K562 (cell line): Measurements from ENCODE around the gene PCDH19. TPM values are rescaled to one million over a fixed set of nuclear protein-coding genes. Genes with fewer than 3 reads are reported as not detected.

Experiments
- ATAC-seq: fragments of 200-7000 bp; cut with Tn5 transposase; 3 replicates; pipeline ENCODE4 v1.9.1; 2020; ENCODE audit warnings: moderate library complexity
- BruUV-seq: library from RNA; stranded (reverse); fragments of 400-500 nt; replicated peaks from 2 replicates; lab custom pipeline; 2021; lab: Mats Ljungman, UMichigan
- CTCF ChIA-PET: fragments of 300-600 bp; formaldehyde crosslinking; extraction: SDS; loops from one replicate; lab custom pipeline; 2021; ENCODE audit warnings: low intra/inter-chr PET ratio; lab: Yijun Ruan, JAX
- POLR2A ChIA-PET: fragments of 300-600, 350-650 bp; sonication (Branson Sonifier 250); formaldehyde crosslinking; extraction: SDS; loops from one replicate; lab custom pipeline; 2021; ENCODE audit warnings: antibody characterized with exemption, inconsistent platforms; lab: Yijun Ruan, JAX
- DNase-seq, 4 experiments: peaks; one replicate each; pipeline versions ENCODE4 v3.0.0 to v3.0.0-alpha.2; 2011 to 2018; ENCODE audit warnings: low spot score in 3 of 4, mixed read lengths in 3 of 4; ENCODE audit errors: extremely low read depth in 1 of 4
- FAIRE-seq: peaks from 2 replicates; lab custom pipeline; 2011; peaks lifted over from hg19 to GRCh38; lab: Jason Lieb, UNC
- H2AFZ ChIP-seq: 2 replicates; pipeline ENCODE4 v1.6.0; 2011; ENCODE audit warnings: low read depth, low read length, control low read depth, inconsistent platforms
- H3K27ac ChIP-seq: fragments of 200-600 bp; 3 replicates; pipeline ENCODE4 v1.8.0; 2011; ENCODE audit warnings: low read depth, mild to moderate bottlenecking, control low read depth, inconsistent platforms, low read length, moderate library complexity, mixed read lengths; ENCODE audit errors: extremely low read depth
- H3K27me3 ChIP-seq, 2 experiments: fragments of 300-600 bp in 1 of 2; 2 replicates in 1 of 2; 3 replicates in 1 of 2; pipeline versions ENCODE4 v1.6.0 to v1.8.0; 2011; ENCODE audit warnings: inconsistent platforms in 2 of 2, low read length in 2 of 2, mild to moderate bottlenecking in 1 of 2, mixed read lengths in 1 of 2, moderate library complexity in 1 of 2; ENCODE audit not compliant: control insufficient read depth in 2 of 2, insufficient read depth in 2 of 2
- H3K36me3 ChIP-seq: fragments of 300-600 bp; 3 replicates; pipeline ENCODE4 v1.8.0; 2011; ENCODE audit warnings: mild to moderate bottlenecking, low read length, inconsistent platforms; ENCODE audit not compliant: control insufficient read depth, insufficient read depth
- H3K4me1 ChIP-seq, 2 experiments: fragments of 200-600 bp in 1 of 2; replicated peaks in 1 of 2; 2 replicates in 1 of 2; 3 replicates in 1 of 2; pipeline versions ENCODE4 v1.5.1 to v1.8.0; 2011; ENCODE audit warnings: inconsistent platforms in 2 of 2, low read length in 2 of 2, mild to moderate bottlenecking in 1 of 2, mixed read lengths in 1 of 2, moderate library complexity in 1 of 2; ENCODE audit not compliant: control insufficient read depth in 2 of 2, insufficient read depth in 2 of 2
- H3K4me2 ChIP-seq: 2 replicates; pipeline ENCODE4 v1.6.1; 2011; ENCODE audit warnings: low read length, control low read depth, inconsistent platforms, mixed read lengths; ENCODE audit not compliant: insufficient read depth
- H3K4me3 ChIP-seq: fragments of 200-600 bp; sonication (generic), shearing (Covaris generic); 2 replicates; pipeline ENCODE4 v1.5.1; 2016; ENCODE audit warnings: control low read depth, inconsistent platforms
- H3K79me2 ChIP-seq: fragments of 200-600 bp; 3 replicates; pipeline ENCODE4 v1.8.0; 2011; ENCODE audit warnings: low read length, inconsistent platforms; ENCODE audit not compliant: control insufficient read depth, insufficient read depth
- H3K9ac ChIP-seq, 2 experiments: 2 replicates each; pipeline versions ENCODE4 v1.6.0 to v1.6.1; 2011; ENCODE audit warnings: low read depth in 2 of 2, low read length in 2 of 2, control low read depth in 1 of 2, inconsistent platforms in 1 of 2, mild to moderate bottlenecking in 1 of 2, mixed read lengths in 1 of 2; ENCODE audit not compliant: insufficient read depth in 1 of 2
- H3K9me1 ChIP-seq: one replicate; pipeline ENCODE4 v1.6.0; 2011; ENCODE audit warnings: inconsistent platforms, mild to moderate bottlenecking, low read length, moderate library complexity; ENCODE audit not compliant: control insufficient read depth, insufficient read depth
- H3K9me3 ChIP-seq: replicated peaks from 2 replicates; pipeline ENCODE4 v1.5.1; 2011; ENCODE audit warnings: low read depth, low read length, inconsistent platforms; ENCODE audit not compliant: control insufficient read depth, insufficient read depth
- H4K20me1 ChIP-seq: replicated peaks from 2 replicates; pipeline ENCODE4 v1.6.1; 2011; ENCODE audit warnings: low read length, inconsistent platforms, mixed read lengths; ENCODE audit not compliant: control insufficient read depth, insufficient read depth
- ARID3B ChIP-seq: fragments of 250-450 bp; sonication (Bioruptor Pico); IDR thresholded peaks from 2 replicates; pipeline ENCODE4 v1.4.0; 2020; ENCODE audit warnings: borderline replicate concordance
- CEBPG ChIP-seq, 3 experiments: fragments of 200-800 bp in 1 of 3; sonication (Bioruptor generic) in 1 of 3; sonication (generic) in 1 of 3; formaldehyde crosslinking in 1 of 3; IDR thresholded peaks in 2 of 3; conservative IDR thresholded peaks in 1 of 3; 2 replicates each; pipeline versions ENCODE4 v1.6.1 to v1.8.0; 2016 to 2022; ENCODE audit warnings: missing compliant biosample characterization in 2 of 3, missing genetic modification characterization in 2 of 3, mild to moderate bottlenecking in 1 of 3, missing genetic modification reagents in 1 of 3
- DEAF1 ChIP-seq: fragments of 450-650 bp; formaldehyde crosslinking; IDR thresholded peaks from 2 replicates; pipeline ENCODE4 v1.4.0; 2020; ENCODE audit warnings: mild to moderate bottlenecking, moderate library complexity
- KLF1 ChIP-seq: fragments of 450-650 bp; IDR thresholded peaks from 2 replicates; pipeline ENCODE4 v1.6.1; 2016; ENCODE audit warnings: missing genetic modification characterization, missing compliant biosample characterization
- MTF1 ChIP-seq: fragments of 250-450 bp; sonication (Bioruptor Pico); IDR thresholded peaks from 2 replicates; pipeline ENCODE4 v1.9.0; 2021; ENCODE audit warnings: moderate library complexity, mild to moderate bottlenecking, inconsistent platforms, borderline replicate concordance
- NR4A1 ChIP-seq, 2 experiments: fragments of 250-450 bp in 1 of 2; fragments of 450-650 bp in 1 of 2; sonication (Bioruptor Pico) in 1 of 2; IDR thresholded peaks; 2 replicates each; pipeline versions ENCODE4 v1.4.0 to v1.6.1; 2016 to 2020; ENCODE audit warnings: mild to moderate bottlenecking in 2 of 2, missing compliant biosample characterization in 1 of 2, missing genetic modification characterization in 1 of 2, moderate library complexity in 1 of 2
- POLR3A ChIP-seq: IDR thresholded peaks from 2 replicates; pipeline ENCODE4 v1.6.1; 2011; ENCODE audit warnings: borderline replicate concordance, mild to moderate bottlenecking, moderate library complexity; ENCODE audit not compliant: insufficient read length, insufficient read depth; ENCODE audit errors: extremely low read depth
- SRSF1 ChIP-seq: fragments of 200-400 bp; formaldehyde crosslinking; IDR thresholded peaks from 2 replicates; pipeline ENCODE4 v1.6.1; 2017; ENCODE audit warnings: mild to moderate bottlenecking, low read depth, low read length, moderate library complexity
- WGBS: fragments of 100-300 bp; shearing (Covaris generic); methylation state at CpG from one replicate; pipeline ENCODE4 v1.1.6; 2016; ENCODE audit warnings: low coverage, mixed read lengths; ENCODE audit not compliant: insufficient coverage; ENCODE audit errors: missing lambda C conversion rate; 5-methylcytosine and 5-hydroxymethylcytosine counted together
- in situ Hi-C: fragments of 300-500 bp; cut with MboI; formaldehyde crosslinking; loops from 4 replicates; pipeline ENCODE4 v1.15.0; 2018; ENCODE audit warnings: inconsistent platforms, mixed read lengths
- intact Hi-C: fragments of 100-400 bp; cut with micrococcal nuclease; formaldehyde crosslinking; loops from 2 replicates; pipeline ENCODE4 v1.14.2; 2022
- polyA plus RNA-seq, 8 experiments: library from polyadenylated mRNA; depleted of rRNA in 4 of 8; stranded (reverse) in 5 of 8; unstranded in 3 of 8; fragments of >200 nt; fragmentation: Nextera tagmentation in 2 of 8; fragmentation: Illumina TruSeq in 1 of 8; extraction: Ambion mirVana in 2 of 8; extraction: Trizol in 1 of 8; gene quantifications; 2 replicates each; pipeline versions ENCODE4 v1.2.1 to v1.2.3, GENCODE V29; 2011 to 2014; ENCODE audit warnings: inconsistent platforms in 1 of 8, missing spikeins in 1 of 8
- total RNA-seq, 7 experiments: library from RNA; depleted of rRNA in 6 of 7; stranded (reverse); fragments of >200 nt in 6 of 7; fragmentation: Illumina TruSeq in 2 of 7; extraction: Trizol in 2 of 7; gene quantifications; 2 replicates each; pipeline versions ENCODE4 v1.2.1 to v1.2.3, GENCODE V29; 2011 to 2021; ENCODE audit warnings: low replicate concordance in 1 of 7

Gene PCDH19
- total and polyA plus RNA-seq, 9 of the 15 experiments (the other 6 are each of a cell fraction or from before 2014, with no cell fraction given) = not detected

- POLR2A ChIA-PET = no interaction called here
- H3K4me3 ChIP-seq = no peak overlapping the region
- in situ Hi-C loops = no loop called here
- 4% methylated on average over 3 of the region's 3 CpGs for WGBS
- no peaks in the 10 kb centered on the region for H3K79me2 ChIP-seq
- TF ChIP-seq CEBPG (CRISPR knock-in tag; IDR thresholded peaks at IDR 0.05) = no peak
- peak in 1 of 2 experiments; percentile 66; a peak in 1 of 4 replicates for TF ChIP-seq CEBPG (tag; conservative IDR thresholded peaks at IDR 0.05 in 1 of 2, IDR thresholded peaks at IDR 0.05 in 1 of 2)
- TF ChIP-seq ARID3B (CRISPR knock-in tag) = no peak
- intact Hi-C loops = no loop called here
- no peaks in the 10 kb centered on the region for H3K27me3 ChIP-seq
- no peaks in the 10 kb centered on the region for H3K9me3 ChIP-seq
- FAIRE-seq = no peak
- no peaks in the 10 kb centered on the region for H4K20me1 ChIP-seq
- no peak overlapping the region for H3K9ac ChIP-seq
- BruUV-seq = no TSS peak
- no peak for DNase-seq
- no peaks in the 10 kb centered on the region for H3K36me3 ChIP-seq
- no peaks in the 10 kb centered on the region for H3K9me1 ChIP-seq
- no peak for ATAC-seq
- CTCF ChIA-PET = no interaction called here
- no peak overlapping the region for H2AFZ ChIP-seq
- no peaks in the 10 kb centered on the region for H3K4me1 ChIP-seq
- no peak overlapping the region for H3K4me2 ChIP-seq
- H3K27ac ChIP-seq = no peak overlapping the region
These were observed 146.4 kb downstream of the PCDH19 start for GRCh38 chrX:100263650-100264049.

GRCh38 chrX:100248885-100249493 lies 161.1 kb downstream of the PCDH19 start:
- in situ Hi-C loops (no loop called here), intact Hi-C loops (no loop called here)
- no peak for FAIRE-seq
- no peak overlapping the region for H3K27ac ChIP-seq
- no peak for ATAC-seq
- POLR2A ChIA-PET = no interaction called here
- no peaks in the 10 kb centered on the region for H3K79me2 ChIP-seq
- H3K9ac ChIP-seq = no peak overlapping the region
- no TSS peak for BruUV-seq
- H3K9me3 ChIP-seq = no peaks in the 10 kb centered on the region
- no peak overlapping the region for H2AFZ ChIP-seq
- no peak overlapping the region for H3K4me3 ChIP-seq
- DNase-seq = no peak
- no peaks in the 10 kb centered on the region for H3K9me1 ChIP-seq
- H3K4me2 ChIP-seq = no peak overlapping the region
- CTCF ChIA-PET = no interaction called here
- no peaks in the 10 kb centered on the region for H3K36me3 ChIP-seq
- no peaks in the 10 kb centered on the region for H4K20me1 ChIP-seq
- no peaks in the 10 kb centered on the region for H3K27me3 ChIP-seq
- no peaks in the 10 kb centered on the region for H3K4me1 ChIP-seq
- 0% methylated on average over 4 of the region's 4 CpGs for WGBS
- TF ChIP-seq POLR3A = no peak
- TF ChIP-seq SRSF1 = no peak
- TF ChIP-seq KLF1 (tag) = no peak
- TF ChIP-seq NR4A1 (CRISPR knock-in tag; IDR thresholded peaks at IDR 0.05) = no peak
- no peak for TF ChIP-seq NR4A1 (tag; IDR thresholded peaks at IDR 0.05)
- no peak for TF ChIP-seq DEAF1 (CRISPR knock-in tag)
- no peak for TF ChIP-seq ARID3B (CRISPR knock-in tag)
- no peak for TF ChIP-seq MTF1 (CRISPR knock-in tag)
